Activated T-helper 1 cell treated with Interleukin-2 at 50 U/mL for 16 hours (primary cell): Measurements from ENCODE around the gene SLC41A1.
A peak's percentile ranks its signal among the peaks of the same experiment; 100 is the strongest.

ENCODE experiments used
- DNase-seq: peaks from one replicate; pipeline ENCODE4 v3.0.0-alpha.2; 2020; ENCODE audit warnings: low read depth

Gene SLC41A1

DNA sequence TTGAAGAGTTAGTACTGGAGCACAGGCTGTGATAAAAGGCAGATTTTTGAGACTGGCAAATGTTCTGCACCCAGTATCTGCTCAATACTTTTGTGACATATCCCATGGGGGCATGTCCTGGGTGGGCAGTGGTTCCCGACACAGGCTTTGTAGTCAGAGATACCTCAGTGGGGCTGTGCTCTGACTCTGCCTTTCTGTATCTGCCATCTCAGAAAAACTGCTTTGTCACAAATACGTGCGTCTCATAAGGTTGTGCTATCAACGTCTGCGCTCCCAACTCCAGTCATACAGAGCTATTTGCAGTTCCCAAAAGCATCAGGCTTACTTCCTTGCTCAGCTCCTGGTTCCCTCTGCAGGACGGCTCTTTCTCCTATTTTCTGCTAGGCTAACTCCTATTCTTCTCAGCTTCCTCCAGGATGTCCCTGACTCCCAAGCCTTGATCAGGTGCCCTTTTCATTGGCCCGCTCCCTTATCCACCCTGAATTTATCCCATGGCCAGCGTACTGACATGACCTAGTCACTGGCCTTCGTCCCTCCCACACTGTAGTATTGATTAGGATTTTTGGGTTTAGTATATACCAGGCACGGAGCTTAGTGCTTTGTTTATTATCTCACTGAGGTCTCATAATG, 25.6 kb downstream of the SLC41A1 start:
- DNase-seq = no peak

DNA sequence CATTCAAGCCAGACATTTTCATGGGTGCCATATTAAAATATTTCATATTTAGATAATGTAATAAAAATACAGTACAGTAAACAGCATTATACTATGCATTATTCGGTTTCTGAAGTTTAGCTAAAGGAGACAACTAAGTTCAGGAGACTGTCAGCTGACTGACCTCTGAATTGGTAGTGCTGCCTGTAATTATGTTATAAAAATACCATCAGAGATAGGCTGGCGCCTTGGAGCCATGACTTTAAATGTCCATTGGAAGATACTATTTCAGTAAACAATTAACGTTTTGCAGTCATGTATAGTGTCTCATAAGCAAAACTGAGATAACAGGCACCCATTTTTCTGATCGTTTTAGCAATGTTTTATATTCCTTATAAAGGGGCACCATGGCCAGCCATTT, 26.4 kb downstream of the SLC41A1 start:
- no peak for DNase-seq

DNA sequence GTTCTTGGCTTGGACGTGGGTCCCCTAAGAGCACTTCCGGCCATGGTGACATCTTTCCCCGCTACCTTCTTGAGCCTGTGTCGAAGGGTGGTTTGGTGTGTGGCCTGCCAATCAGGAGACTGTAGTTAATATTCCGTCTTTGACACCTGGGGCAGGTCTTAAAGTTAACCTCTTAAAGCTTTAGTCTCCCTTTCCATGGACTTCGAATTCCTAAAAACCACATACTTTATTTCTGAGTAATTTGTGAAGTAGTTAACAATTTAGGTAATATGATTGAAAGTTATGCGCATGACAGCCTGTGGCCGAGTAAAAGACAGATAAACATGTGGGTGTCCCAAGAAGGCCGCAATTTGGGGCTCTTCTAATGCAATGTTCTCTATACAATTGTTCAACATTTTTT, 27.6 kb downstream of the SLC41A1 start:
- no peak for DNase-seq

DNA sequence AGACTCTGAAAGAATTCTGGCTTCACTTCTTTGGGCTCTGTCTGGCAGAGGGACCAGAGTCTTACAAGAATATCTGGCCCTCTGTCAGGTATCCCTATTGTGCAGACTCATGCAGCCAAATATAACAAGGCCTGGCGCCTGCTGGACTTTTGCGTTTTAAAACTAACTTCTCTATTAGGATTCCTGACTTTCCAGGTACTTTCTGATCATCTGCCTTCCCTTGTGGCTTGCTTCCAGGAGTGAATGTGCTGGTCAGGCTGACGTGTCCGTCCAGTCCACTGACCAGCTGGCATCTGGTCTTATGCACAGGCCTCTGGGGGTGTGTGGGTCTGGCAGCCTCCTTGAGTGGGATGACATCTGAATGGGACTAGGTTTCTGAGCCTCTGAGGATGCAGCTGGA, 29.1 kb downstream of the SLC41A1 start:
- no peak for DNase-seq

DNA sequence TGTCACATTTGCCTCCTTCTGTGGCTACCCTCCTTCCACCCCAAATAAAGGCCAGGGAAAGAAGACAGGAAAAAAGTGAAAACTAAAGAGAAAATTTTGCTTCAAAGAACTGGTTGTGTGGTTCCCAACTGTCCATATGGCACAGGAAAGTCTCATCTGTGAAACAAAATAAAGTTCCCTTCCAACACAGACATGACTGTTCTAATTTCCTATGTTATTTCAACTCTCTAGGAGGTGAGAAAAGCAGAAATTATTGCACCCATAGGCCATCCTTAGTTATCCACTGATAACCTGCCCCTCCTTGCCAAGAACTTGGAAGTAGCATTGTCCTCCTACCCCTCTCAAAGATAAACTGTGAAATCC, 29.6 kb downstream of the SLC41A1 start:
- no peak for DNase-seq

DNA sequence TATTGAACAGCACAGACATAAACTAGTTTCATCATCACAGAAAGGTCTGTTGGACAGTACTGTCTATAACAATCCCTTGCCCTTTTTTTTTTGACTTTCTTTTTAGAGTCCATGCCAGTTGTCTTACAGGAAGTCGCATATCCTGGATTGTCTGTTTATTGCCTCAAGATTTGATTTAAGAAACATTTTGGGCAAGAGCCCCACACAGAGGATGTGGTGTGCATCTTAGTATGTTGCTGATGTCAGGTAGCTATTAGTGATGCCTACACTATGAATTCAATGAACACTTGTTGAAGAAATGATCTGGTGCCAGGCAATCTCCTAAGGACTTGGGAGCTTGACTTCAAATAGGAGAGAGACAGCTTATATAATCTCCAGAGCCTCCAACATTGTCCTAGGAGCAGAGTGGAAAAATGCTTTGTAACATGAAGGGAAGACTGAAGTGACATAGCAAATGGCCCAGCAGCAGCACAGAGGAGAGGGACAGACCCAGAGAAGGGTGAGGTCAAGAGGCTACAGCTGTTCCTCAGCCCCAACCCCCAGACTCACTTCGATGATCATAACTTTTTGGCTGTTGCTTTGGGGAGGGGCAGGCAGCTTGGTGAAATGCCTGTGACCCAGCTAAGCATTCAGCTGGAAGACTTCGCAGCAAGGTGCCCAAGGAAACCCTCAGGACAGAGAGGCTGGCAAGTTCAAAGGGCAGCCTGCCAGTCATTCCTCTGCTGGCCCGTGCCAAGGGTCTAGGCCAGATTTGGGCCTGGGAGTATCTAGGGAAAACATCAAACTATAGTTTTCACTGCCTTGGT, 30.2 kb downstream of the SLC41A1 start:
- no peak for DNase-seq

DNA sequence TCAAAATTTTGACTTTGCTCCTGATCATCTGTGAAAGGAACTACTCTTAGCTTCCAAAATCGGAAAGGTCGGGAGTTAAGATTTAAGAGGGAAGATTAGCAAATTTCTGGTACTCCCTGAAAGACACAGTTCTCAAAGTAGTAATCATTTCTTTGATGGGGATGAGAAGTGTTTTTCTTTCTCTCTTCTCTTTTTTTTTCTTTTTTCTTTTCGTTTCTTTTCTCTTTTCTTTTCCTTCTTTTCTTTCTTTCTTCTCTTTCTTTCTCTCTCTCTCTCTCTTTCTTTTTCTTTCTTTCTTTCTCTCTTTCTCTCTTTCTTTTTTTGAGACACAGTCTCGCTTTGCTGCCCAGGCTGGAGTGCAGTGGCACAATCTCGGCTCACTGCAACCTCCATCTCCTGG, 32.7 kb downstream of the SLC41A1 start:
- no peak for DNase-seq

DNA sequence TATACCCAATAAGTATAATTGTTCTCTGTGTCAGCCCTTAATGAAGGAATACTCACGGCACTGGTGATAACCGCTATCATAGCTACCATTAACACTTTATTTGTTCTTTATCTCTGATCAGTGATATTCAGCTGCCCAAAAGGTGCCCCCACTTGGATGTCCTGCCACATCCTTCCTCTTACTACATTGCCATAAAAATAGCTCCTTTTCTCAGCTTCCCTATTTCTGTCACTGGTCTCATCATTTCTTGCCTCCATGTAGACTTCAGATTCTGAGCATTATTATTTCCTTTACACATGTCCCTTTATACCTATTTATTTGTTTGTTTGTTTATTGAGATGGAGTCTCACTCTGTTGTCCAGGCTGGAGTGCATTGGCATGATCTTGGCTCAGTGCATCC, 35.0 kb downstream of the SLC41A1 start:
- DNase-seq = no peak

DNA sequence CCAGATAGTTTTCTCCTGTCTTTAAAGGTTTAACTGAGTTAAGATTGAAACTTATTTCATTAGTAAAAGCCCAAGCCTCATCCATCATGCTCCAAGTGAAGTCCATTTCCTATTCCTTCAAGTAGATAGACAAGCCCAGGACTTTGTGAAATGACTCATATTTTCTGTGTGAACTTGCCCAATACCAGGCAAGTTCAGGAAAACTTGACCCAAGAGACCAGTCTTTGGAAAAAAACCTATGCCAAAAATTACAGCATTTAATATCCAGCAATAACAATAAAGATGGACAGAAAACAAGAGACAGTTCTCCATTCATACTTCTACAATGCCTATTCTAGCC, 37.3 kb downstream of the SLC41A1 start:
- DNase-seq = no peak

DNA sequence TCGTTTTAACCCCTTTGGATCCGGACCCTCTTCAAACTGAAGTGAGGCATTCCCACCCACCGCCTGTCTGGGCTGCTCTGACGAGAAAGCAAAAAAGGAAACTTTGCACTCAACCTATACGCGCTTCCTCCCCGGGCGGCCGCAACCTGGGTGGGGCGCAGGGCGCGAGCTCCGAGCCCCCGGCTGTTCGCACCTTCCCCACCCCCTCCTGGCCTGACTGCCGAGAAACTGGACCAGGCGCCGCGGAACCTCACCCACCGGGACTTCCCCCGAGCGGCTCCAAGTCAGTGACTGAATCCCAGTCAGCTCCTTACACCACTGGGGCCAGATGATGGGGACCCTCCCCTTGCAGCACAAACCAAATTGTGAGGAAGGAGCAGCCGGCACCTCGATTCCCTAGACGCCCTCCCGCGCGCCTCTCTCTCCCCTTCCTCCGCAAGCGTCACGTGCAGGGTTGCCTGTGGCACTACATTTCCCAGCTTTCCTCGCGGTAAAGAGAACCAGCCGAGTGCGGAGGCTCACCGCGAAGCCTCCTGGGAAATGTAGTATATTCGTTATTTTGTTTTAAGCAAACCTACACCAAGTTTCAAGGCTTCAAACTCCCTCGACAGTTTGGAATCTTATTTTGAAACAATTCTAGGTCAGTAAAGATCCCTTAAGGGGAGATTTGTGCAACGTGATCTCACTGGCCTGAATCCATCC, 37.8 kb downstream of the SLC41A1 start, which contains the start of gene RAB29:
Gene RAB29, minus strand, starts transcription at position 468 of the 702 bp plus-strand sequence. CDS start 526 bp downstream, outside the sequence.
- DNase-seq = peak; percentile 69

DNA sequence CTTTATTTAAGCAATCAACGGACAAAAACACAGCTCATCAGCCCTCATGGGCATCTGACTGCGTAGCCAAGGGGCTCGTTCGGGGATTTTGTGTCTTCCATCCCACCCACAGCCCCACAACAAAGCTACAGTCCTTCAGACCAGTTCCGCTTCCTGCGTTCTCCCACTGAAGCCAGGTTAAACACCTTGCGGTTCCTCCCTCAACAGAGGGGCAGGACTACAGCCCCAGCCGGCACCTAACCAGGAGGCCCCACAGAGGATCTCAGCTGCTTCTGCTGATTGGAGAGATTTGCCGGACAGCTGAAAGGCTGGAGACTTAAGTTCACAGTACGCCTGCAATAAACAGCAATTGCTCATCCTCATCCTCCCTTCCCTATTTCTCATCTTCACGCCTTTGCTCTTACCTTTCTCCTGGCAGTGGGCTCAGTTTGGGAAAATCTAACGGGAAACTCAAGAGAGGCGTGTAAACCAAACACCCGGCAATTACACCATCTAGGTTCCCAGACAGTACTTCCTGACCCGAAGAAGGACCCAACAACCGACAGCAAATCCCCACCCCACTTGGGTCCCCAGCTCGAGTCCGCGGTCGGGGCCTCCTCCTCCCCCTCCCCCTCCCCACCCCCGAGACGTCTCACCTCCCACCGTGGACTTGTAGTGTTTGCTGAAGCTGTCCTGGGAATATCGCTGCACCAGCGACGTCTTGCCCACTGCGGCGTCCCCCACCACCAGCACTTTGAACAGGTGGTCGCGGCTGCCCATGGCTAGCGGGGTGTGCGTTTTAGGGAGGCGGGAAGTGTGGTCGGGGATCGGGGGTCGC, 38.6 kb downstream of the SLC41A1 start:
- DNase-seq = peak; percentile 27

DNA sequence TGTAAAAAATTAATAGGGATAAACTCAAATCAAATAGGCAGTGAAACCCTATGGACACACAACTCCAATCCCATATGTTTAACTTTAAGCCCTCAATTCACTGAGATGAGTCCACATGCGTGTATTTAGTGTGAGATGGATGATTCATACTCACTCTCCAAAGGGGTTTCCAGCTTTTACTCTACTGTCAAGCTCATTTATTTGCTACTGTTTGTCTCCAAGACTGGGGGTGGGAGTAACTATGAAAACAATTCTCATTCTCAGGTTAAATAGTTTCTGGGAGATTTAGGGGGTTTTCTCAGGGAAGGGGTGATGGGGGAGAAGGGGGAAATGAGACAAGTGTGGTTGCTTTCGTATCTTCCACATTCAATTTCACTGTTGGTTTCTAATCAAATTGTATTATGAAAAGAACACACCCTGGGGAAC, 40.4 kb downstream of the SLC41A1 start:
- DNase-seq = no peak

DNA sequence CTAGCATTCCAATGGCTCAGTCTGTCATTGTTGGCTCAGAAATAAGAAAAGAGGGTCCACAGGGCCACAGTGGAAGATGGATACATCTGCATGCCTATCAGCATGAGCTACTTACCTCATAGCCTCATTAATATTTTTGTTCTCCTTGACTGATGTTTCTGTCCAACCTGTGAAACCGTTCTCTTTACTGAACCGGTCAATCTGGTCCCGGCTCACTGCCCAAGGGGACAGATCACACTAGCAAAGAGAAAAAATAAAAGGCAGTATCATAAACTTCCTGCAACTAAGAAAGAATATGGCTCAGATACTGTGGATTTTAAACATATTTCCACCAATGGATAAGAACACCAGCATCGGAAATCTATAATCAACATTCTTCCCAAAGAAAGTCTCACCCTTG, 42.4 kb downstream of the SLC41A1 start:
- DNase-seq = no peak

DNA sequence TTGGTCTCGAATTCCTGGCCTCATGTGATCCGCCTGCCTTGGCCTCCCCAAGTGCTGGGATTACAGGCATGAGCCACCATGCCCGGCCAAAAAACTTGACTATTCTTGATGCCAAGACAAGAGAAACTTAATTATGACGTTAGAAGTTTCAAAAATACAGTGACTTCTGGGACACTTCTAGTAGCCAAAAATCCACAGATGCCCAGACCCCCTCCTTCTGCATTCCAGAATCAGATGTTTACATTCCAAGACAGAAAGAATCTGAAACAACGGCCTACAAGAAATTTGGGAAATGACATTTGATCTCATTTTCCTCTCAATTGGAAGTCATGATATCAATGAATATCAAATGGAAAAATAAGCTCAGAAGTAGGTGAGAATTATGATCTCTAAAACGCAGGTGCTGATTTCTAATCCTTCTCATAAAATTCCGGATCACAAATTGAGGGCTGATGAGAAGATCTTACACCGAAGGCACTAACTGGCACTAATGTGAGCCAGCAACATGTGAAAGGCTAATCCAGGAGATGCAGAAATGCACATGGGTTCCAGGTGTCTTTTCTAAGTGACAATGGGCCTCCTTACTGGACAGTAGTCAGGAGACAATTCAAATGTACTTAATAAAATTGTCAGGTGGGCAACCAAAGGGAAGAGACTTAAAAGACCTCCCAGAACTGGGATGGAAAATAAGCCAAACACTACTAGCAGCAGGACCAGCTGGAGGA, 43.2 kb downstream of the SLC41A1 start:
- DNase-seq = no peak

DNA sequence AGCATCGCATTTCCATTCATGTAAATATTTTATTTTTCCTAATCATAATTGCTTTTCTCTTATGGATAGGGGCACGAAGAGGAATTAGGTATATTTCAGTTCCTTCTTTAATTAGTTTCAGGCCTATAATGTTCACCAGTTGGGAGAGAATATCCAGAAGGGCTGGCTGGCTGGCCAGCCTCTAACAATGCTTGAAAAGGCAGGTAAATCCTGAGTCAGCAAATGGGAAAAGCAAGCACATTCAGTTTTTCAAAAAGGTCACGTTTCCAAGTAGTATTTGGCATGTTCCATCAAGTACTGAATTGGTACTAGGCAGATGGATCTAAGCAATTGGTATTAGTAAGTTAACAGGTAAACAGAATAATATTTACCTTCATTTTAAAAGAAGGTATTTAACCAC, 45.8 kb downstream of the SLC41A1 start:
- no peak for DNase-seq

DNA sequence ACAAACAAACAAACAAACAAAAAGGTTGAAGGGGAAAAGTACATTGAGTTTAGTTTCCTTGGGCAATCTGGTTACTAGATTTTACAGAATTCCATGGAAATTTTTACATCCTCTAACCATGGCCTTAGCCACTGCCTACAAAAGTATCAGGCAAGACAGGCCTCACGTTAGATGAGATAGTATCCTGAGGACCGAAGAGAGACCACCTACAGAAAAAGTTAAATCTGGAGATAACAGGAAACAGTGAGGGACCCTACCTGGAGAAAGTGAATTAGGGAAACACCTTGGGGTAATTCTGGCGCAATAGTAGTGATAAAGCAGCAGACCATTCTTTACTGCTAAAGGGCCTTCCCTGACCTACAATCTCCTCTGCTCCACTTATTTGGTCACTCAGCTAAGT, 46.4 kb downstream of the SLC41A1 start:
- DNase-seq = no peak

DNA sequence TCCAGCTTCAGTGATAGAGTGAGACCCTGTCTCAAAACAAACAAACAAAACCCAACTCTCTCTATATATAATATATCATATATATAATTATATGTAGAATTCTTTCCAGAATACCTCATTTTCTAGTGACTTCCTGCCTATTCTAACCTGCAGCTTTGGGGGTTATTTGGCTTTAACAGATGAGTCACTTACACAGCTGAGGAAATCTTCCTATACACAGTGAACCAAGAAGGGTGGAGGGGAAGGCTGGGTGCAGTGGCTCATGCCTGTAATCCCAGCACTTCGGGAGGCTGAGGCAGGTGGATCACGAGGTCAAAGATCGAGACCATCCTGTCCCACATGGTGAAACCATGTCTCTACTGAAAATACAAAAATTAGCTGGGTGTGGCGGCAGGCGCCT, 47.0 kb downstream of the SLC41A1 start:
- no peak for DNase-seq

DNA sequence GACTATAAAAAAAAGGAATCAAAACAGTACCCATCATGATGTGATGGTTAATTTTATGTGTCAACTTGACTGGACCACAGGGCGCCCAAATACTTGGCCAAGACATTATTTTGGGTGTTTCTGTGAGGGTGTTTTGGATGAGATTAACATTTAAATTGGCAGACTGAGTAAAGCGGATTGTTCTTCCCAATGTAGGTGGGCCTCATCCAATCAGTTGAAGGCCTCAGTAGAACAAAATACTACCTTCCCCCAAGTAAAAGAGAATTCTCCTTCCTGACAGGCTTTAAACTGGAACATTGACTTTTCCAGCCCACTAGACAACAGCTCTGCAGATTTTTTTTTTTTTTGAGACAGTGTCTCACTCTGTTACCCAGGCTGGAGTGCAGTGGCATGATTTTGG, 48.4 kb downstream of the SLC41A1 start:
- DNase-seq = no peak

DNA sequence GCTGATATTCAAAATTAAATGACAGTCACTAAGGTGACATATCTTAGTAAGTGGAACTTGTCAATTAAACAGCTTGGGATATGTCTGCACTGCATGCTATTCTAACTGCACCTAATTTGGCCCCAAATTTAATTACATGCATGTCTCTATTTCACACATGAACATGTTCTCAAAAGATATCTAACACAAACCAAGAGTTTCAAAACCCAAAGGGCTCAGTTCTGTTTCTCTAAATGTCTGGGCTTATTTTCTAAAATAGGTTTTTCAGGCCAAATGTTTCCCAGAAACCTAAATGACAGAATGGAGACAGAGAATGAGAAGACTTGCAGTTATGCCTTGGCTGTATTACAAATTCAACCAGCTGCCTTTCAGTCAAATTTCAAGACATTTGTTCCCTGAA, 49.0 kb downstream of the SLC41A1 start:
- no peak for DNase-seq

DNA sequence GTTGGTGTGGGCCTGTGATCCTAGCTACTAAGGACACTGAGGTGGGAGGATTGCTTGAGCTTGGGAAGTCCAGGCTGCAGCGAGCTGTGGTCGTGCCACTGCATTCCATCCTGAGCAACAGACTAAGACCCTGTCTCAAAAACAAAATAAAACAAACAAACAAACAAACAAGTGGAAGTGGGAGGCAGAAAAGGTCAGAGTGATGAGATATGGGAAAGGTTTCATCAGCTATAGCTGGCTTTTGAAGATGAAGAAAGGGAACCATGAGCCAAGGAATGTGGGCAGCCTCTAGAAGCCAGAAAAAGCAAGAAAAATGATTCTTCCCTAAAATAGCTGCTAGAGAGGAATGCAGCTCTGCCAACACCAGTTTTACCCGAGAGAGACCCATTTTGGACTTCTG, 52.4 kb downstream of the SLC41A1 start:
- no peak for DNase-seq

DNA sequence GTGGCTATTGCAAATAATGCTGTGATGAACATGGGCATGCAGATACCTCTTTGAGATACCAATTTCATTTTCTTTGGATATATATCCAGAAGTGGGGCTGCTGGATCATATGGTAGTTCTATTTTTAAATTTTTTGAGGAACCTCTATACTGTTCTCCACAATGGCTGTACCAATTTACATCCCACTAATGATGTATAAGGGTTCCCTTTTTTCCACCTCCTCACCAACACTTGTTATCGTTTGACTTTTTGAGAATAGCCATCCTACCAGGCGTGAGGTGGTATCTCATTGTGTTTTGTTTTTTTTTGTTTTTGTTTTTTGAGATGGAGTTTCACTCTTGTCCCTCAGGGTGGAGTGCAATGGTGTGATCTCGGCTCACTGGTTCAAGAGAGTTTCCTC, 56.4 kb downstream of the SLC41A1 start:
- no peak for DNase-seq

DNA sequence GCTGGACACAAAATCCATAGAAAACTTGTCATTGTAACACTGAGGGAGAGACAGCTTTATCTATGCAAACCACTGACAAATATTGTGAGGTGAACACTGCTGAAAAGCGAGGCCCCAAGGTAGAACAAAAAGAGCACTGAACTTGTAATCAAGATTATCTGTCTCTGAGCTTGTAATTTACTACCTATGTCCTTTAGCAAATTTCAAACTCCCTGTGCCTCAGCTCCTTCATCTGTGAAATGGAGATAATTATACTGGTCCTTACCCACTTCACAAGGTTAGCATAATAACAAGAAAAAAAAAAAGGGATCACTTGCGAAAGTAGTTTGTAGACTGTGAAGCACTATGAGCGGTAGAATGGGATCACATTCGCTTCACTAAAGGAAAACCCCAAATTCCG, 58.1 kb downstream of the SLC41A1 start:
- DNase-seq = no peak
